ENCODE measurements around the gene INPP4B.

The INPP4B gene

GRCh38 chr4:142095886-142096605 lies 750.1 kb downstream of the INPP4B start:
- WGBS, result 58% methylated on average over 1 of the region's 3 CpGs

GRCh38 chr4:142092941-142093340 lies 753.2 kb downstream of the INPP4B start:
- Histone ChIP-seq H2BK120ac (ENCODE audit: low read depth, low read length) (no peak overlapping the region), H3K18ac (ENCODE audit: low read depth in 1 of 2, low read length in 2 of 2) (no peak overlapping the region), H2BK5ac (ENCODE audit: low read depth, low read length, poor library complexity, severe bottlenecking) (peak overlapping the region; percentile 57), H3K4me2 (ENCODE audit: low read length, poor library complexity, severe bottlenecking) (no peak overlapping the region), H2BK15ac (ENCODE audit: low read depth, poor library complexity, severe bottlenecking) (no peak overlapping the region), H2AK5ac (ENCODE audit: low read length, severe bottlenecking) (peak overlapping the region; percentile 97), H3K14ac (ENCODE audit: low read length in 2 of 2) (no peak overlapping the region), H3K4me3 (ENCODE audit: insufficient read depth in 1 of 2, low read depth in 1 of 2, low read length in 2 of 2) (no peak overlapping the region), H4K8ac (ENCODE audit: low read length) (no peak overlapping the region), H3K27me3 (ENCODE audit: control insufficient read depth in 1 of 2, insufficient read depth in 1 of 2, low read length in 2 of 2) (no peaks in the 10 kb centered on the region), H3K79me1 (replicated peaks; ENCODE audit: low read length, poor library complexity, severe bottlenecking) (no peaks in the 10 kb centered on the region), H3K4me1 (ENCODE audit: control insufficient read depth, insufficient read depth, low read depth, low read length) (peaks cover 3% of the 10 kb centered on the region), H3K27ac (ENCODE audit: low read length, poor library complexity, severe bottlenecking) (no peak overlapping the region), H3K9me3 (ENCODE audit: control insufficient read depth, low read length) (no peaks in the 10 kb centered on the region), H4K91ac (ENCODE audit: low read length) (no peak overlapping the region), H2BK12ac (ENCODE audit: low read length in 2 of 2) (no peak overlapping the region), H3K9ac (ENCODE audit: low read length) (no peak overlapping the region), H3K36me3 (ENCODE audit: control insufficient read depth in 1 of 2, insufficient read depth in 2 of 2, low read depth in 1 of 2, low read length in 2 of 2) (no peaks in the 10 kb centered on the region), H2AFZ (ENCODE audit: low read depth, low read length) (no peak overlapping the region), H3K23ac (ENCODE audit: low read length in 2 of 2) (no peak overlapping the region), H3K4ac (ENCODE audit: low read depth in 1 of 2, low read length in 2 of 2) (no peak overlapping the region)
- DNase-seq, result no peak
- 89% methylated on average over 1 of the region's 1 CpG for WGBS

More at GRCh38 chr4:142095886-142096605, 750.1 kb downstream of the INPP4B start:
- Histone ChIP-seq H2BK120ac (ENCODE audit: low read depth, low read length) (no peak overlapping the region), H3K9me3 (ENCODE audit: control insufficient read depth, low read length) (no peaks in the 10 kb centered on the region), H3K14ac (ENCODE audit: low read length in 2 of 2) (no peak overlapping the region), H2AK5ac (ENCODE audit: low read length, severe bottlenecking) (no peak overlapping the region), H2BK12ac (ENCODE audit: low read length in 2 of 2) (no peak overlapping the region), H3K27me3 (ENCODE audit: control insufficient read depth in 1 of 2, insufficient read depth in 1 of 2, low read length in 2 of 2) (no peaks in the 10 kb centered on the region), H3K79me1 (replicated peaks; ENCODE audit: low read length, poor library complexity, severe bottlenecking) (no peaks in the 10 kb centered on the region), H3K4ac (ENCODE audit: low read depth in 1 of 2, low read length in 2 of 2) (no peak overlapping the region), H4K91ac (ENCODE audit: low read length) (no peak overlapping the region), H3K23ac (ENCODE audit: low read length in 2 of 2) (no peak overlapping the region), H3K36me3 (ENCODE audit: control insufficient read depth in 1 of 2, insufficient read depth in 2 of 2, low read depth in 1 of 2, low read length in 2 of 2) (no peaks in the 10 kb centered on the region), H3K4me1 (ENCODE audit: control insufficient read depth, insufficient read depth, low read depth, low read length) (peaks cover 1% of the 10 kb centered on the region), H2BK15ac (ENCODE audit: low read depth, poor library complexity, severe bottlenecking) (no peak overlapping the region), H4K8ac (ENCODE audit: low read length) (no peak overlapping the region), H2AFZ (ENCODE audit: low read depth, low read length) (no peak overlapping the region), H2BK5ac (ENCODE audit: low read depth, low read length, poor library complexity, severe bottlenecking) (no peak overlapping the region), H3K18ac (ENCODE audit: low read depth in 1 of 2, low read length in 2 of 2) (no peak overlapping the region), H3K27ac (ENCODE audit: low read length, poor library complexity, severe bottlenecking) (peak overlapping the region; percentile 76), H3K4me2 (ENCODE audit: low read length, poor library complexity, severe bottlenecking) (no peak overlapping the region), H3K4me3 (ENCODE audit: insufficient read depth in 1 of 2, low read depth in 1 of 2, low read length in 2 of 2) (no peak overlapping the region), H3K9ac (ENCODE audit: low read length) (no peak overlapping the region)
- peak; percentile 41 for DNase-seq

GRCh38 chr4:142091691-142092182 lies 754.4 kb downstream of the INPP4B start:
- Histone ChIP-seq H3K27me3 (ENCODE audit: control insufficient read depth in 1 of 2, insufficient read depth in 1 of 2, low read length in 2 of 2) (no peaks in the 10 kb centered on the region), H2AK5ac (ENCODE audit: low read length, severe bottlenecking) (peak overlapping the region; percentile 92), H4K91ac (ENCODE audit: low read length) (no peak overlapping the region), H3K23ac (ENCODE audit: low read length in 2 of 2) (no peak overlapping the region), H3K4ac (ENCODE audit: low read depth in 1 of 2, low read length in 2 of 2) (no peak overlapping the region), H3K9ac (ENCODE audit: low read length) (peak overlapping the region; percentile 91), H2AFZ (ENCODE audit: low read depth, low read length) (no peak overlapping the region), H2BK5ac (ENCODE audit: low read depth, low read length, poor library complexity, severe bottlenecking) (no peak overlapping the region), H2BK120ac (ENCODE audit: low read depth, low read length) (no peak overlapping the region), H3K4me3 (ENCODE audit: insufficient read depth in 1 of 2, low read depth in 1 of 2, low read length in 2 of 2) (peak overlapping the region in 1 of 2 experiments; percentile 21), H3K36me3 (ENCODE audit: control insufficient read depth in 1 of 2, insufficient read depth in 2 of 2, low read depth in 1 of 2, low read length in 2 of 2) (no peaks in the 10 kb centered on the region), H2BK15ac (ENCODE audit: low read depth, poor library complexity, severe bottlenecking) (no peak overlapping the region), H4K8ac (ENCODE audit: low read length) (no peak overlapping the region), H3K4me2 (ENCODE audit: low read length, poor library complexity, severe bottlenecking) (no peak overlapping the region), H3K79me1 (replicated peaks; ENCODE audit: low read length, poor library complexity, severe bottlenecking) (no peaks in the 10 kb centered on the region), H3K27ac (ENCODE audit: low read length, poor library complexity, severe bottlenecking) (peak overlapping the region; percentile 91), H2BK12ac (ENCODE audit: low read length in 2 of 2) (no peak overlapping the region), H3K9me3 (ENCODE audit: control insufficient read depth, low read length) (no peaks in the 10 kb centered on the region), H3K14ac (ENCODE audit: low read length in 2 of 2) (no peak overlapping the region), H3K18ac (ENCODE audit: low read depth in 1 of 2, low read length in 2 of 2) (no peak overlapping the region), H3K4me1 (ENCODE audit: control insufficient read depth, insufficient read depth, low read depth, low read length) (peaks cover 3% of the 10 kb centered on the region)
- 78% methylated on average over 3 of the region's 4 CpGs for WGBS
- DNase-seq, result peak; percentile 41

- Histone ChIP-seq H3K4ac (ENCODE audit: low read depth in 1 of 2, low read length in 2 of 2) (no peak overlapping the region), H3K23ac (ENCODE audit: low read length in 2 of 2) (no peak overlapping the region), H2BK5ac (ENCODE audit: low read depth, low read length, poor library complexity, severe bottlenecking) (no peak overlapping the region), H4K8ac (ENCODE audit: low read length) (no peak overlapping the region), H4K91ac (ENCODE audit: low read length) (no peak overlapping the region), H3K4me1 (ENCODE audit: control insufficient read depth, insufficient read depth, low read depth, low read length) (peaks cover 3% of the 10 kb centered on the region), H2BK15ac (ENCODE audit: low read depth, poor library complexity, severe bottlenecking) (no peak overlapping the region), H2BK12ac (ENCODE audit: low read length in 2 of 2) (no peak overlapping the region), H3K4me2 (ENCODE audit: low read length, poor library complexity, severe bottlenecking) (no peak overlapping the region), H2AK5ac (ENCODE audit: low read length, severe bottlenecking) (no peak overlapping the region), H2AFZ (ENCODE audit: low read depth, low read length) (no peak overlapping the region), H3K9ac (ENCODE audit: low read length) (peak overlapping the region; percentile 91), H3K79me1 (replicated peaks; ENCODE audit: low read length, poor library complexity, severe bottlenecking) (no peaks in the 10 kb centered on the region), H3K9me3 (ENCODE audit: control insufficient read depth, low read length) (no peaks in the 10 kb centered on the region), H3K14ac (ENCODE audit: low read length in 2 of 2) (no peak overlapping the region), H3K18ac (ENCODE audit: low read depth in 1 of 2, low read length in 2 of 2) (no peak overlapping the region), H3K36me3 (ENCODE audit: control insufficient read depth in 1 of 2, insufficient read depth in 2 of 2, low read depth in 1 of 2, low read length in 2 of 2) (no peaks in the 10 kb centered on the region), H3K27me3 (ENCODE audit: control insufficient read depth in 1 of 2, insufficient read depth in 1 of 2, low read length in 2 of 2) (no peaks in the 10 kb centered on the region), H2BK120ac (ENCODE audit: low read depth, low read length) (no peak overlapping the region), H3K4me3 (ENCODE audit: insufficient read depth in 1 of 2, low read depth in 1 of 2, low read length in 2 of 2) (peak overlapping the region in 1 of 2 experiments; percentile 21), H3K27ac (ENCODE audit: low read length, poor library complexity, severe bottlenecking) (peak overlapping the region; percentile 91)
- 95% methylated on average over 2 of the region's 4 CpGs for WGBS
- no peak for DNase-seq
Measured at GRCh38 chr4:142091085-142091513, 755.0 kb downstream of the INPP4B start.

Measured in mesenchymal stem cell (in vitro differentiated cells and primary cell).